H1 (cell line): ENCODE measurements around the gene SPP1.

ENCODE experiments used
- ASH2L ChIP-seq: fragments of 200-600, 300-600 bp; sonication (generic); IDR thresholded peaks from one replicate; pipeline ENCODE4 v1.7.1; 2017; ENCODE audit warnings: low read length
- CBX5 ChIP-seq: fragments of 300-800, 300-1000 bp; sonication (generic); IDR thresholded peaks from 2 replicates; pipeline ENCODE4 v1.7.1; 2016; ENCODE audit warnings: antibody characterized with exemption, low read length, low read depth
- CEBPB ChIP-seq: IDR thresholded peaks from 2 replicates; pipeline ENCODE4 v1.6.1; 2012; ENCODE audit warnings: low read depth, low read length
- EP300 ChIP-seq, 2 experiments: IDR thresholded peaks; 1 replicate in 1 of 2; 2 replicates in 1 of 2; pipeline ENCODE4 v1.6.1; 2011 to 2012; ENCODE audit warnings: low read depth in 2 of 2, low read length in 2 of 2, mild to moderate bottlenecking in 2 of 2, borderline replicate concordance in 1 of 2, inconsistent platforms in 1 of 2, moderate library complexity in 1 of 2
- POLR2A ChIP-seq, 2 experiments: IDR thresholded peaks; 1 replicate in 1 of 2; 2 replicates in 1 of 2; pipeline ENCODE4 v1.6.1; 2011; ENCODE audit warnings: low read depth in 2 of 2, low read length in 2 of 2, mild to moderate bottlenecking in 2 of 2; ENCODE audit errors: control extremely low read depth in 1 of 2
- POLR2AphosphoS5 ChIP-seq: IDR thresholded peaks from 2 replicates; pipeline ENCODE4 v1.6.1; 2011; ENCODE audit warnings: low read depth, low read length
- RAD21 ChIP-seq, 2 experiments: IDR thresholded peaks in 1 of 2; conservative IDR thresholded peaks in 1 of 2; 2 replicates each; pipeline ENCODE4 v1.6.1; 2011; ENCODE audit warnings: low read depth in 2 of 2, low read length in 2 of 2, improper control_type of control experiment in 1 of 2, inconsistent platforms in 1 of 2, mild to moderate bottlenecking in 1 of 2, moderate library complexity in 1 of 2
- SP1 ChIP-seq: IDR thresholded peaks from 2 replicates; pipeline ENCODE4 v1.6.1; 2011; ENCODE audit warnings: low read depth, low read length
- TCF12 ChIP-seq: IDR thresholded peaks from 2 replicates; pipeline ENCODE4 v1.6.1; 2011; ENCODE audit warnings: low read depth, mild to moderate bottlenecking, low read length
- YY1 ChIP-seq: IDR thresholded peaks from 2 replicates; pipeline ENCODE4 v1.6.1; 2011; ENCODE audit warnings: low read depth, mild to moderate bottlenecking, low read length
- TF ChIP-seq, protein P1 (sequence below), 3 experiments: IDR thresholded peaks; 1 replicate in 2 of 3; 2 replicates in 1 of 3; pipeline versions ENCODE4 v1.5.1 to v1.6.1; 2011; ENCODE audit warnings: low read length in 3 of 3, mild to moderate bottlenecking in 3 of 3, inconsistent platforms in 2 of 3, low read depth in 1 of 3, moderate library complexity in 1 of 3; ENCODE audit not compliant: insufficient read depth in 1 of 3; ENCODE audit errors: control extremely low read depth in 1 of 3

DNA sequence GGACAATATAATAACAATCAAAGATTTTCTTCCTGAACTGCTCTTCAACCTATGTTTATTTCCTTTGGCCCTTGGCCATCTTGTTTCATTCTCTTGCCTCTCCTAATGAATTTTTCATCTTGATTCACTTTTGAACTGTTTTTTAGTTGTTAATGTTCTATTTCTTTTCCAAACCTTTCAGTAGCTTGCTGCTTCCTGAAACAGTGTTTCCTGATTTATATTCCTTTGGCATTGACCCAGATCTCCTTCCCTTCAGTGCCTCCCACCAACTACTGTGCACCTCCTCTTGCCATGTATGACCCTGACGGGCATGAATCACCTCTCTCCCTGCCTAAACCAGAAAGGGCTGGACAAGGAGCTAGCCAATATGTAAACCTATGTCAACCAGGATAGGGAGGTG lies 25.6 kb upstream of the SPP1 start:
- TF ChIP-seq TCF12 = no peak
- TF ChIP-seq POLR2AphosphoS5 = no peak
- no peak for TF ChIP-seq YY1
- no peak for TF ChIP-seq CBX5
- TF ChIP-seq EP300 (IDR thresholded peaks at IDR 0.05; ENCODE audit: borderline replicate concordance in 1 of 2, low read depth in 2 of 2, low read length in 2 of 2) = no peak
- TF ChIP-seq, protein P1, sequence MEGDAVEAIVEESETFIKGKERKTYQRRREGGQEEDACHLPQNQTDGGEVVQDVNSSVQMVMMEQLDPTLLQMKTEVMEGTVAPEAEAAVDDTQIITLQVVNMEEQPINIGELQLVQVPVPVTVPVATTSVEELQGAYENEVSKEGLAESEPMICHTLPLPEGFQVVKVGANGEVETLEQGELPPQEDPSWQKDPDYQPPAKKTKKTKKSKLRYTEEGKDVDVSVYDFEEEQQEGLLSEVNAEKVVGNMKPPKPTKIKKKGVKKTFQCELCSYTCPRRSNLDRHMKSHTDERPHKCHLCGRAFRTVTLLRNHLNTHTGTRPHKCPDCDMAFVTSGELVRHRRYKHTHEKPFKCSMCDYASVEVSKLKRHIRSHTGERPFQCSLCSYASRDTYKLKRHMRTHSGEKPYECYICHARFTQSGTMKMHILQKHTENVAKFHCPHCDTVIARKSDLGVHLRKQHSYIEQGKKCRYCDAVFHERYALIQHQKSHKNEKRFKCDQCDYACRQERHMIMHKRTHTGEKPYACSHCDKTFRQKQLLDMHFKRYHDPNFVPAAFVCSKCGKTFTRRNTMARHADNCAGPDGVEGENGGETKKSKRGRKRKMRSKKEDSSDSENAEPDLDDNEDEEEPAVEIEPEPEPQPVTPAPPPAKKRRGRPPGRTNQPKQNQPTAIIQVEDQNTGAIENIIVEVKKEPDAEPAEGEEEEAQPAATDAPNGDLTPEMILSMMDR (IDR thresholded peaks at IDR 0.05; ENCODE audit: control extremely low read depth in 1 of 3, insufficient read depth in 1 of 3, low read depth in 1 of 3, low read length in 3 of 3) = no peak
- no peak for TF ChIP-seq ASH2L
- no peak for TF ChIP-seq SP1
- TF ChIP-seq CEBPB = no peak
- no peak for TF ChIP-seq POLR2A (IDR thresholded peaks at IDR 0.05; ENCODE audit: control extremely low read depth in 1 of 2, low read depth in 2 of 2, low read length in 2 of 2)
- no peak for TF ChIP-seq RAD21 (IDR thresholded peaks at IDR 0.05 in 1 of 2, conservative IDR thresholded peaks at IDR 0.05 in 1 of 2; ENCODE audit: low read depth in 2 of 2, low read length in 2 of 2)
